DLD1 (cell line): ENCODE data around the gene ZEB2.
"Not testable (repeated sequence)": the region's sequence is repeated elsewhere in the genome, so short reads cannot be mapped to it uniquely, and the experiment has no call there.

ENCODE experiments used
- in situ Hi-C: cut with HindIII; loops from 2 replicates; pipeline ENCODE4 v1.10.0; 2017; ENCODE audit warnings: low sequenced_read_pairs

ZEB2 gene

DNA sequence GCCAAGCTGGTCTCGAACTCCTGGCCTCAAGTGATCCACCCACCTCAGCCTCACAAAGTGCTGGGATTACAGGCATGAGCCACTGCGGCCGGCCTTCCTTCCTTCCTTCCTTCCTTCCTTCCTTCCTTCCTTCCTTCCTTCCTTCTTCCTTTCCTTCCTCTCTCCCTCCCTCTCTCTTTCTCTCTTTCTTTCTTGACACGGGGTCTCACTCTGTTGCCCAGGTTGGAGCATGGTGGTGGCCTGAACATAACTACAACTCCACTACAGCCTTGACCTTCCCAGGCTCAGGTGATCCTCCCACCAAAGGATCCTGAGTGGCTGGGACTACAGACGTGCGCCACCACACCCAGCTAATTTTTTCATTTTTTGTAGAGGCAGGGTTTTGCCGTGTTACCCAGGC is 155.7 kb downstream of the ZEB2 start:
- in situ Hi-C loops: not testable (repeated sequence)

DNA sequence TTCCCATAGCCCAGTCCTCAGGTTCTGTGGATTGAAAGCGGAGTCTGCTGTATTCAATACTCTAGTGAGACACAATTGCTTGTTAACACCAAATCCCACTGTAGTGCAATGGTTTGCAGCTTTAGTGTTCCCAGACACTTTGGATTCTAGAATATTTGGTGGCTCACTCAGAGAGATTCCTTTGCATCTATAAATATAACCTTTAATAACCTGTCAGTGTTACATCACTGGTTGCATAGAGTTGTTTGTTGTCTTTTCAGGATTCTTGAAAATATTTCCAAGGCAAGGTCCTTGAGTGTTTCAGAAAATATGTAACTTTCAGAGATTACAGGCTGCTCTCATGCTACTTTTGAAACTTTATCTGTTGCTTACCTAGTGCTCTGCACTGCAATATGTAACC is 157.5 kb downstream of the ZEB2 start:
- in situ Hi-C loops: no loop called here

GRCh38 chr2:144361742-144362141 is 158.2 kb downstream of the ZEB2 start:
- in situ Hi-C loops: no loop called here

DNA sequence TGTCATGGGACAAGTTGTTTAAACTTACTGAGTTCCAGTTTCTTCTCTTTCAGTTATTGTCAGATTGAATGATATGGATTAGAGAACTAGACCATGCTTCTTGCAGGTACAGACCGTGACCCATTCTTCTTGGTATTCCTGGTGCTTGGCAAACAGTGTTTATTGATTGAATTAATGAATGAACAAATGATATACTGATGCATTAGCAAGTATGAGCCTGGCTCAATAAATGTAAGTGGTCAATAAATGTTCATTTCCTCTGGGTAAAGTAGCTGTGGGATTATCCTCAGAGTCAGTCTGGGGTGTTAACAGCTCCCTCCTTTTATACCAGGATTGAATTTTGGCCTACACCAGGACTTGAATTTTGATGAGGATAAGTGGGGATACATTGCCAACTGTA is 160.2 kb downstream of the ZEB2 start:
- in situ Hi-C loops: no loop called here

GRCh38 chr2:144358979-144359541 is 160.9 kb downstream of the ZEB2 start:
- in situ Hi-C loops: no loop called here

- in situ Hi-C loops: no loop called here
Measured at GRCh38 chr2:144358374-144358964, 161.4 kb downstream of the ZEB2 start.

DNA sequence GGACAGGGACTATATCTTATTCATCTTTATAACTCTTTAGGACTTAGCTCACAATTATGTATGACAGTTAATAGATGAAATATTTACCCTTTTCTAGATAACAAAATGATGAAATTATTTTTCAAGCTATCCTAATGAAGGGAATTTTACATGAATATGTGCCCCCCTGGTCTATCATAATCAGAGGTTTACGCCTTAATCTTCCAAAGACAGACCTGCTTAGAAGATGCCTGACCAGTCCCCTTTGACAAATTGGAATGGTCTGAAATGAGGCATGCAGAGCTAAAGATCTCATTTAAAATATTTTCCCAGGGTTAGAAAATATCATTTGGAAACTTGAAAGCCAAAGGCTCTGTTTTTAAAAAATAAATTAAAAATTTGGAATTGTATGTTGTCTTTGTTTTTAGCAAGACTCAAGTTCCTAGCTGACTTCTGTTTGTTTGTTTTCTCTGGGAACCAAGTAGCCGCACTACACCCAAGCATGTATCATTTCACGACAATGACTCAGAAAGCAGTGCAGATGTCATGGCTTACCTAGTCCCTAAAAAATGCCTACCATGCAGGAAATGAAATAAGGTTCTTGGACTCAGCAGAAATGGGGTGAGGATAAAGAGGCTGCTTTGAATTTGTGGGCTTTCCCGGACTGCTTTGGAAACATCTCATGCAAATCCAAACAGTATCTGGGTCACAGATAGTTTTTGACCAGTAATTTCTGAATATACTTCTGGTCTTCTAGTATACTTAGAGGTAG is 162.1 kb downstream of the ZEB2 start:
- in situ Hi-C loops: no loop called here

- in situ Hi-C loops: no loop called here
Measured at GRCh38 chr2:144356402-144356801, 163.5 kb downstream of the ZEB2 start.

- in situ Hi-C loops: no loop called here
Measured at GRCh38 chr2:144354953-144355352, 165.0 kb downstream of the ZEB2 start.

- in situ Hi-C loops: no loop called here
Measured at GRCh38 chr2:144351687-144352086, 168.2 kb downstream of the ZEB2 start.

GRCh38 chr2:144350151-144350802 is 169.6 kb downstream of the ZEB2 start:
- in situ Hi-C loops: no loop called here

DNA sequence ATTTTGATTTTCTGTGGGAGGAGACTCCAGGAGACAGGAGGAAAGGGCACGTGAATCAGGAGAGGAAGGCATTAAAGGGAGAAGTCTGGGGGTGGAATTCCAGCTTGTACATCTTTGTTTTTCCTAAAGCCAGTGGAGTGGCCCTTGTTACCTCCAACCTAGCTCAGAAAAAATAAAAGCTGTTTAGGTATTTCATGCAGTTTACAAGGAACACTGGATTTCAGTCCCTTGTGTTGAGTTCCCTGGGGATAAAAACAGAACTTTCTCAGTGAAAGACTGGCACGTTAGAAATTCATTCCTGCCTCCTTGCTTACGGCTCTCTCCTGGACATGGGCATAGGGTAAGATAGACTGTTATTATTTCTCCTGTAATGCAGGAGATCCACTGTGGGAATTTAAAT is 170.2 kb downstream of the ZEB2 start:
- in situ Hi-C loops: no loop called here

GRCh38 chr2:144348846-144349245 is 171.1 kb downstream of the ZEB2 start:
- in situ Hi-C loops: no loop called here

GRCh38 chr2:144346229-144346628 is 173.7 kb downstream of the ZEB2 start:
- in situ Hi-C loops: no loop called here

- in situ Hi-C loops: no loop called here
Measured at GRCh38 chr2:144343145-144343544, 176.8 kb downstream of the ZEB2 start.

DNA sequence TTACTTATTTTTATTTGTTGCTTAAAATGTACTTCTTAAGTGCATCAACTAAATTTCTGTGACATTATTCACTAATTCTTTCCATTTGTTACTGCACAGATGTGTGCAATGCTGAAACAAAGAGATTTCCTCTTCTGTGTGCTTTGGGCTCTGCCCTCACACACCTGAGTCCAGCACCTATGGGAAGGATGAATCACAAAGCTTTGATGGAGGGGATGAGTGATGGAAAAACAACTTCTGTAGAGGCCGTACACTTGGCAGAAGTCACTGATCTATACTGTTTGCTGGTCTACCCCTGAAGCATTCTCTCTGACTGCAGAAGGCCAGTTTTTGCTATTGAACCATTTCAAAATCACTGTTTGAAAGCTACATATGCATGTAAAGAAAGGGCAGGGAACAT is 178.4 kb downstream of the ZEB2 start:
- in situ Hi-C loops: no loop called here

- in situ Hi-C loops: no loop called here
Measured at GRCh38 chr2:144339048-144339447, 180.9 kb downstream of the ZEB2 start.

DNA sequence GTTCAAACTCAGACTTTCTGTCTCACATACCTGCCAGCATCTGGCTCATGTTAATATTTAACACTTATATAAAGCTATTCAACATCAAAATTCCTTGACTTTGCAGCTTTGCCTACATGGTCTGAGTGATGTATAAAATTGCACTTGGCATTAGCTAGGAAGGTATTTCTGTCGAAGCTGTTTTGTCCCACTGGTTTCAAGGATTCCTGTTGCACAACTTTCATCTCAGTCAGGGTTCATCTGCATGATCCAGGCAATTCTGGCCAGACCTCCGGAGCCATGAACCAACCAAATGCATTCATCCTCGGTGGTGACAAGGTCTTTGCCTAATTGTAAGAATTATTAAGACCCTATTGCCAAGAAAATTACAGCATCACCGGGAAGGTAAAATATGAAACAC is 185.4 kb downstream of the ZEB2 start:
- in situ Hi-C loops: no loop called here
